Erythroblast (primary cell): Measurements from ENCODE around the gene DOK7.

Source experiments
- GATA1 ChIP-seq: IDR thresholded peaks from 2 replicates; pipeline ENCODE4 v1.6.1; 2011; ENCODE audit warnings: low read depth, mild to moderate bottlenecking, control low read depth, low read length, moderate library complexity
- POLR2A ChIP-seq: IDR thresholded peaks from 2 replicates; pipeline ENCODE4 v1.6.1; 2011; ENCODE audit warnings: mild to moderate bottlenecking, low read length

- TF ChIP-seq POLR2A (no peak), GATA1 (no peak)
Observed at GRCh38 chr4:3495204-3495975, 32.3 kb downstream of the DOK7 start.
